ENCODE results near the gene MKLN1.

The MKLN1 gene

GRCh38 chr7:131327626-131328376 lies at the start of gene MKLN1:
Gene MKLN1 (plus strand): TSS chr7:131327876. CDS start chr7:131327900, 24 bp downstream.
- Histone ChIP-seq H3K9me3 (ENCODE audit: severe bottlenecking) (no peaks in the 10 kb centered on the region), H3K4me1 (ENCODE audit: insufficient read depth, poor library complexity, severe bottlenecking) (peaks cover 16% of the 10 kb centered on the region), H3K27ac (ENCODE audit: poor library complexity, severe bottlenecking) (peak within 1 kb of the TSS; percentile 71), H3K36me3 (ENCODE audit: low read depth) (0 out of 2 replicates have a peak, but pooled peaks cover 3% of the 10 kb centered on the region), H3K4me3 (ENCODE audit: severe bottlenecking) (peak within 1 kb of the TSS; percentile 91), H3K27me3 (ENCODE audit: insufficient read depth, poor library complexity, severe bottlenecking) (no peaks in the 10 kb centered on the region)
- DNase-seq (ENCODE audit: low spot score), result peak; percentile 85
- no peak for TF ChIP-seq CTCF (IDR thresholded peaks at IDR 0.05; ENCODE audit: poor library complexity, severe bottlenecking)
- peak; percentile 85 for ATAC-seq (ENCODE audit: low read depth)

- TF ChIP-seq CTCF (IDR thresholded peaks at IDR 0.05; ENCODE audit: poor library complexity, severe bottlenecking), result no peak
- no peak for DNase-seq (ENCODE audit: low spot score)
- Histone ChIP-seq H3K4me3 (ENCODE audit: severe bottlenecking) (no peak overlapping the region), H3K4me1 (ENCODE audit: insufficient read depth, poor library complexity, severe bottlenecking) (no peaks in the 10 kb centered on the region), H3K9me3 (ENCODE audit: severe bottlenecking) (no peaks in the 10 kb centered on the region), H3K27me3 (ENCODE audit: insufficient read depth, poor library complexity, severe bottlenecking) (no peaks in the 10 kb centered on the region), H3K27ac (ENCODE audit: poor library complexity, severe bottlenecking) (no peak overlapping the region), H3K36me3 (ENCODE audit: low read depth) (no peaks in the 10 kb centered on the region)
- ATAC-seq (ENCODE audit: low read depth), result no peak
Measured at GRCh38 chr7:131279044-131279443, 48.6 kb upstream of the MKLN1 start.

GRCh38 chr7:131281266-131282048 lies 46.2 kb upstream of the MKLN1 start:
- H3K27ac ChIP-seq (ENCODE audit: poor library complexity, severe bottlenecking), result no peak overlapping the region
- H3K4me1 ChIP-seq (ENCODE audit: insufficient read depth, poor library complexity, severe bottlenecking), result no peaks in the 10 kb centered on the region
- H3K9me3 ChIP-seq (ENCODE audit: severe bottlenecking), result no peaks in the 10 kb centered on the region
- TF ChIP-seq CTCF (IDR thresholded peaks at IDR 0.05; ENCODE audit: poor library complexity, severe bottlenecking), result no peak
- DNase-seq (ENCODE audit: low spot score), result no peak
- H3K4me3 ChIP-seq (ENCODE audit: severe bottlenecking), result no peak overlapping the region
- ATAC-seq (ENCODE audit: low read depth), result no peak
- no peaks in the 10 kb centered on the region for H3K27me3 ChIP-seq (ENCODE audit: insufficient read depth, poor library complexity, severe bottlenecking)
- no peaks in the 10 kb centered on the region for H3K36me3 ChIP-seq (ENCODE audit: low read depth)

GRCh38 chr7:131284702-131285419 lies 42.8 kb upstream of the MKLN1 start:
- no peak for TF ChIP-seq CTCF (IDR thresholded peaks at IDR 0.05; ENCODE audit: poor library complexity, severe bottlenecking)
- Histone ChIP-seq H3K27ac (ENCODE audit: poor library complexity, severe bottlenecking) (no peak overlapping the region), H3K4me3 (ENCODE audit: severe bottlenecking) (no peak overlapping the region), H3K36me3 (ENCODE audit: low read depth) (no peaks in the 10 kb centered on the region), H3K4me1 (ENCODE audit: insufficient read depth, poor library complexity, severe bottlenecking) (no peaks in the 10 kb centered on the region), H3K27me3 (ENCODE audit: insufficient read depth, poor library complexity, severe bottlenecking) (no peaks in the 10 kb centered on the region), H3K9me3 (ENCODE audit: severe bottlenecking) (no peaks in the 10 kb centered on the region)
- DNase-seq (ENCODE audit: low spot score) (no peak), ATAC-seq (ENCODE audit: low read depth) (no peak)

All from RWPE2 (cell line).